ENCODE measurements around the gene DOCK9.
A peak's percentile ranks its signal among the peaks of the same experiment; 100 is the strongest.

The DOCK9 gene

GRCh38 chr13:98930151-98930591 is 47.7 kb downstream of the DOCK9 start:
- H3K27ac Mint-ChIP-seq: peak overlapping the region; percentile 92
- H3K4me3 Mint-ChIP-seq: peak overlapping the region; percentile 64
- H3K27me3 Mint-ChIP-seq: no peaks in the 10 kb centered on the region
- H3K9me3 Mint-ChIP-seq: peaks cover 14% of the 10 kb centered on the region
- H3K36me3 Mint-ChIP-seq (ENCODE audit: low read depth): peaks cover 17% of the 10 kb centered on the region
- peaks cover 7% of the 10 kb centered on the region for H3K4me1 Mint-ChIP-seq (ENCODE audit: low read depth)

DNA sequence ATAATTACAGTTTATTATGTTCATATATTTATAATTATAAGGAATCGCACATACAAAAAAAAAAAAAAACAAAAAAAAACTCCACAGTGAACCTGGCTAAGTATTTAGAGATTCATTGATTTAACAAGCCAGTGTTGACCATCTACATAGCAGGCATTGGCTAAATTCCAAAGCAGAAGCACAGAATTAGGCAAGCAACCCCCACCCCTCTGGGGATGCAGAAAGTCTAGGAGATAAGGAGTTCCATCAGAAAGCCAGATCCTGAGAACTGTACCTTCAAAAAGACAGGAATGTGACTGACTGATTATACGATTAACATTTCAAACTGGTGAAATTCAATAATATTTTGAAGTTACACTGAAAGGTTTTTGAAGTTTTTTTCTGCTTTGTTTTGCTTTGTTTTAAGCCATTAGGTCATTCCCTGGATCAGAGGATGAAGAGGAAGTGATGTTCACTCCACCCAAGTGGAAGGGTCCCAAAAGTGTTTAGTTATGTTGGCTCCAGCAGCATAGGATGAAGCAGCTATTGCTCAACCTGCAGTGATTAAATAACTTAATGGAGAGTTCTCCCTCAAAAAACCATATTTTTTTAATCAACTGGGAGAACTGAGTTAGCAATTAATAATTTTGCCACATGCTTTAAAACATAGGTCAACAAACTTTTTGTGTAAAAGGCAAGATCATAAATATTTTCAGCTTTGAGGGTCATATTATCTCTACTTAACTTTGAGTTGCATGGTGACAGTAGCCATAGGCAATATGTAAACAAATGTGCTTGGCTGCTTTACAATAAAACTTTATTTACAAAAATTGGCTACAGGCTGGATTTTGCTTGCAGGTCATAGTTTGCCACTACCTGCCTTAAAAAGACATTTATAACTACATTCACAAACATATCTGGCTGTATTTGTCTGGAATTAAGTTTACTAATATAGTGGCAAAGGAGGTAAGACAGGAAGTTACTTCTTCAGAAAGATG is 49.6 kb downstream of the DOCK9 start:
- Mint-ChIP-seq H3K4me3 (no peak overlapping the region), H3K27me3 (no peaks in the 10 kb centered on the region), H3K36me3 (ENCODE audit: low read depth) (peaks cover 7% of the 10 kb centered on the region), H3K9me3 (no peaks in the 10 kb centered on the region), H3K27ac (no peak overlapping the region), H3K4me1 (ENCODE audit: low read depth) (peaks cover 7% of the 10 kb centered on the region)

DNA sequence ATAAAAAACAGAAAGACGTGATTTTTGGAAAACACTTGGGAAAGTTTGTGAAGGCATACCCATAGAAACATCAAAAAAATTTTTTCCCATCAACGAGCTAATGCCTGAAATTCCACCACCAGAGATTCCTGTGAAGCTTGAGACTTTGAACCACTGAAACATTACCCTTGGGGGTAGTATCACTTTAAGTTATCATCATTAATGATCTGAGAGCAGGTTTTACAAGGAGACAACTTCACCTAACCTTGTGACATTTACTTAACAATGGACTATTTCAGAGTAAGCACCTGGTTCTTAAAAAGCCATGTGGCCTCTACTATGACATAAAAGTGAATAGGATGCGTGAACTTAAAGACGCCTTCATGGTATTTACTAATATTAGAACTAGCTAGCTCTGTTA is 51.9 kb downstream of the DOCK9 start:
- Mint-ChIP-seq H3K36me3 (ENCODE audit: low read depth) (peaks cover 28% of the 10 kb centered on the region), H3K9me3 (no peaks in the 10 kb centered on the region), H3K4me3 (no peak overlapping the region), H3K27ac (no peak overlapping the region), H3K4me1 (ENCODE audit: low read depth) (peaks cover 12% of the 10 kb centered on the region), H3K27me3 (no peaks in the 10 kb centered on the region)

GRCh38 chr13:98923641-98924397 is 54.0 kb downstream of the DOCK9 start:
- H3K27ac Mint-ChIP-seq: no peak overlapping the region
- H3K4me3 Mint-ChIP-seq: no peak overlapping the region
- H3K36me3 Mint-ChIP-seq (ENCODE audit: low read depth): peaks cover 35% of the 10 kb centered on the region
- no peaks in the 10 kb centered on the region for H3K27me3 Mint-ChIP-seq
- H3K9me3 Mint-ChIP-seq: no peaks in the 10 kb centered on the region
- H3K4me1 Mint-ChIP-seq (ENCODE audit: low read depth): peaks cover 26% of the 10 kb centered on the region

- H3K27ac Mint-ChIP-seq: no peak overlapping the region
- H3K27me3 Mint-ChIP-seq: no peaks in the 10 kb centered on the region
- H3K4me3 Mint-ChIP-seq: no peak overlapping the region
- H3K4me1 Mint-ChIP-seq (ENCODE audit: low read depth): peaks cover 31% of the 10 kb centered on the region
- H3K36me3 Mint-ChIP-seq (ENCODE audit: low read depth): peaks cover 40% of the 10 kb centered on the region
- no peaks in the 10 kb centered on the region for H3K9me3 Mint-ChIP-seq
These were observed 55.6 kb downstream of the DOCK9 start for GRCh38 chr13:98922306-98922705.

DNA sequence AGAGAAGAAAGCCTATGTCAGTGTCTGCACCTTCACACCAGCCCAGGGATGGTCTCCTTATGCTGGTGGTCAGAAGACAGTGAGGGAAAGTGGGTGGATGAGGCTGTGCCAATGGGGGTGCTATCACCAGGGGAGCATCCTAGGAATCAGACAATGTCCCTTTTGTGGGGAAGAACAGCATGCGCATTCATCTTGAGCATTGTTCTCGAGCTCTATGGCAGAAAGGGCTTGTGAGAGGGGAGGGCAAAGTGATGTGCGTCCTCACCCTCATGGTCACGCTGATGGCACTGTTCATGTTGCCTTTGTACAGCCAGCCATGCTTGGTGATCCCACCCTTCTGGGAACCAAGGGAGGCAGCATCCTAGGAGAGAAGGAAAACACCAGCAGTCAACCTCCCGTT is 56.1 kb downstream of the DOCK9 start:
- H3K9me3 Mint-ChIP-seq: no peaks in the 10 kb centered on the region
- H3K4me1 Mint-ChIP-seq (ENCODE audit: low read depth): peaks cover 31% of the 10 kb centered on the region
- H3K36me3 Mint-ChIP-seq (ENCODE audit: low read depth): peaks cover 40% of the 10 kb centered on the region
- H3K27me3 Mint-ChIP-seq: no peaks in the 10 kb centered on the region
- no peak overlapping the region for H3K4me3 Mint-ChIP-seq
- H3K27ac Mint-ChIP-seq: no peak overlapping the region

DNA sequence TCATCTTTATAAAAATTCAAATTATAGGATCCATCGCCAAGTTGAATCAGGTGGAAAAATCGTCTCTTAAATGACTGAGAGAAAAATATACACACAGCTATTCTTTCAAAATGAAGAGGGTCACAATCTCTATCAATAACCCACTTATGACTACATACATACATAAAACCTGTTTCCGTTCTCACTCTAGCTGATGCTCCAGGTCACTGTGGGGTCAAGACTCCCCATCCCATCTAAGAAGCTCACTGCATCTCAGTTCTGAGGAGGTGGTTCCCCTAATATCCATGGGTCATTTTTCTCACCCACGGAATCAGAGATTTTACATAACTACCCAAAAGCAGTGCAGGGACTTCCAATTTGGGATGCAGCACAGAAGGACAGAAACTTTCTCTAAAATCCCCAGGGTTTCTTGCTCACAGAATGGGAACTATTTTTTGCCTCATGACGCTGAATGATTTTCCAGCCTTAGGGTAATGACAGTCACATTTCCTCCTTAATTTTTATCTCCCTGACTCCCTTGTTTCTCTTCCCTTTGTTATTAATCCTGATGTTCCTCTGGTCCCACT is 56.8 kb downstream of the DOCK9 start:
- Mint-ChIP-seq H3K27ac (no peak overlapping the region), H3K27me3 (no peaks in the 10 kb centered on the region), H3K9me3 (no peaks in the 10 kb centered on the region), H3K4me3 (no peak overlapping the region), H3K36me3 (ENCODE audit: low read depth) (peaks cover 40% of the 10 kb centered on the region), H3K4me1 (ENCODE audit: low read depth) (peaks cover 31% of the 10 kb centered on the region)

GRCh38 chr13:98919566-98919965 is 58.3 kb downstream of the DOCK9 start:
- Mint-ChIP-seq H3K4me3 (no peak overlapping the region), H3K27ac (no peak overlapping the region), H3K9me3 (no peaks in the 10 kb centered on the region), H3K4me1 (ENCODE audit: low read depth) (peaks cover 38% of the 10 kb centered on the region), H3K27me3 (no peaks in the 10 kb centered on the region), H3K36me3 (ENCODE audit: low read depth) (peaks cover 50% of the 10 kb centered on the region)

- Mint-ChIP-seq H3K4me3 (no peak overlapping the region), H3K36me3 (ENCODE audit: low read depth) (peaks cover 50% of the 10 kb centered on the region)
These were observed 59.1 kb downstream of the DOCK9 start for GRCh38 chr13:98918771-98919170.

GRCh38 chr13:98917116-98917515 is 60.7 kb downstream of the DOCK9 start:
- Mint-ChIP-seq H3K4me3 (no peak overlapping the region), H3K4me1 (ENCODE audit: low read depth) (peaks cover 45% of the 10 kb centered on the region), H3K27ac (no peak overlapping the region), H3K36me3 (ENCODE audit: low read depth) (peaks cover 45% of the 10 kb centered on the region), H3K9me3 (no peaks in the 10 kb centered on the region), H3K27me3 (no peaks in the 10 kb centered on the region)

More at GRCh38 chr13:98918771-98919170, 59.1 kb downstream of the DOCK9 start:
- no peaks in the 10 kb centered on the region for H3K27me3 Mint-ChIP-seq
- peaks cover 38% of the 10 kb centered on the region for H3K4me1 Mint-ChIP-seq (ENCODE audit: low read depth)
- H3K9me3 Mint-ChIP-seq: no peaks in the 10 kb centered on the region
- H3K27ac Mint-ChIP-seq: peak overlapping the region; percentile 42

DNA sequence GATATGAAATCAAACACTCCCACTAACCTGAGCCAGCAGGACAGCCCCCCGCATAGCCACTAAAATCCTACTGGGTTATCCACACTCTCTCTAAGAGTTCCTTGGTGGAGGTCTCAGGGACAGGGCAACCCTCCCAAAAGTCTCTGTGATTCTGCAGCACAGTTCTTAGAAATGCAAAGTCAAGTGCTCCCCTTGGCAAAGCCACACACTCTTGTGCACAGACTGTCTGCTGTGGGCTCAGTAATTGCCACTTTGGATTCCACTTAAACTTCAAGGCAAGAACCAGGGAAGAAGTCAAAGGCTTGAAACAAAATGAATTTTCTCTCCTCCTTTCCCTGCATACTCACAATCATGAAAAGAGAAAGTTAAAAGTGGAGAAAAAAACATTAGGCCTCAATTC is 61.5 kb downstream of the DOCK9 start:
- H3K4me3 Mint-ChIP-seq: no peak overlapping the region
- no peaks in the 10 kb centered on the region for H3K9me3 Mint-ChIP-seq
- no peak overlapping the region for H3K27ac Mint-ChIP-seq
- peaks cover 45% of the 10 kb centered on the region for H3K4me1 Mint-ChIP-seq (ENCODE audit: low read depth)
- H3K27me3 Mint-ChIP-seq: no peaks in the 10 kb centered on the region
- H3K36me3 Mint-ChIP-seq (ENCODE audit: low read depth): peaks cover 38% of the 10 kb centered on the region

- Mint-ChIP-seq H3K4me3 (no peak overlapping the region), H3K4me1 (ENCODE audit: low read depth) (peaks cover 44% of the 10 kb centered on the region), H3K27ac (no peak overlapping the region), H3K27me3 (no peaks in the 10 kb centered on the region), H3K9me3 (no peaks in the 10 kb centered on the region), H3K36me3 (ENCODE audit: low read depth) (peaks cover 34% of the 10 kb centered on the region)
These were observed 61.9 kb downstream of the DOCK9 start for GRCh38 chr13:98915981-98916380.

DNA sequence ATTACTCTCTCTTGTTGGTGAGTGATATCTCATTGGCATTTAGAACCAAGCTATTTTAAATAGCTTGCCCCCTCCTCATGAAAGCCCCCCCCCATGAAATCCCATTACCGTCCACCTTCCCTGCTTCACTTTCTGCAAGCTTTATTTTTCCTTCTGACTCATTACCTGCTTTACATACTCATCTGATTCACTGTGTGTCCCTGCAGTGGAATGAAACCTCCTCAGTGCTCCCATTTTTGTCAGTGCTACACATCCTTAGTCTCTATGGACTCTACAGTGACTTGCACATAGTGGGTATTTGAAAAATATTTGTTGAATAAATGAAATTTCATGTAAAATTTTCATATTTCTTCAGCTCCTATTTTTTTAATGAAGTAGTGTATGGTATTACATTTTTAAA is 62.3 kb downstream of the DOCK9 start:
- Mint-ChIP-seq H3K27ac (no peak overlapping the region), H3K4me1 (ENCODE audit: low read depth) (peaks cover 44% of the 10 kb centered on the region), H3K27me3 (no peaks in the 10 kb centered on the region), H3K36me3 (ENCODE audit: low read depth) (peaks cover 29% of the 10 kb centered on the region), H3K9me3 (no peaks in the 10 kb centered on the region), H3K4me3 (no peak overlapping the region)

DNA sequence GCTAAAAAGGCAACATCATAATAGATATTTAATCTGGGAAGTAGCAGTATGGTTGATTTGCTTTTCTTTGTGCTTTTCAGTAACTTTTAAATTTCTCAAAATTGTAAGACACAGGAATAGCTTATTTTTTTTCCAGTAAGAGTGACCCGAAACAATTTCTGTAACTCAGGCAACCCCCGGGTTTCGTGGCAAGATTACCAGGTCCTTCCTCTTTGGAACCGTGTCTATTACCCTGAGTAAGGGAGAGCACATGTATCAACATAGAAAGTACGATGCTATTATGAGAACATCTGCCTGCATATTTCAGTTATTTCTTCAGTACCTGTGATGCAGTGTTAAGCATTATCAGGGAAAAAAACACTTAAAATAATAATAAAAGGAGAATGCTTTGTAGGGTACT is 64.1 kb downstream of the DOCK9 start:
- Mint-ChIP-seq H3K4me1 (ENCODE audit: low read depth) (peaks cover 44% of the 10 kb centered on the region), H3K27me3 (no peaks in the 10 kb centered on the region), H3K4me3 (no peak overlapping the region), H3K9me3 (no peaks in the 10 kb centered on the region), H3K36me3 (ENCODE audit: low read depth) (peaks cover 31% of the 10 kb centered on the region), H3K27ac (no peak overlapping the region)

- Mint-ChIP-seq H3K27ac (no peak overlapping the region), H3K4me1 (ENCODE audit: low read depth) (peaks cover 44% of the 10 kb centered on the region), H3K9me3 (no peaks in the 10 kb centered on the region), H3K36me3 (ENCODE audit: low read depth) (peaks cover 27% of the 10 kb centered on the region), H3K4me3 (no peak overlapping the region), H3K27me3 (no peaks in the 10 kb centered on the region)
These were observed 65.0 kb downstream of the DOCK9 start for GRCh38 chr13:98912846-98913245.

Data from stimulated activated naive CD8-positive, alpha-beta T cell treated with anti-CD3 and anti-CD28 coated beads, Interleukin-15, Interleukin-2, amounts not matched to agents 100 ng/mL and 50 ng/mL, for 24 hours (primary cell).